Testis (tissue), 2 donors: ENCODE results near the gene NKAIN2.

Experiments
- POLR2A ChIP-seq: fragments of 450-650 bp; IDR thresholded peaks from one replicate; pipeline ENCODE4 v1.6.1; 2017; ENCODE audit warnings: antibody characterized with exemption, mild to moderate bottlenecking, moderate library complexity
- TF ChIP-seq, protein P1 (sequence below), 3 experiments: fragments of 450-650 bp in 2 of 3; fragments of 200-600 bp in 1 of 3; sonication (generic) in 1 of 3; IDR thresholded peaks; one replicate each; pipeline ENCODE4 v1.5.1; 2016 to 2019; ENCODE audit warnings: antibody characterized with exemption in 3 of 3, mild to moderate bottlenecking in 2 of 3, moderate library complexity in 1 of 3

DNA sequence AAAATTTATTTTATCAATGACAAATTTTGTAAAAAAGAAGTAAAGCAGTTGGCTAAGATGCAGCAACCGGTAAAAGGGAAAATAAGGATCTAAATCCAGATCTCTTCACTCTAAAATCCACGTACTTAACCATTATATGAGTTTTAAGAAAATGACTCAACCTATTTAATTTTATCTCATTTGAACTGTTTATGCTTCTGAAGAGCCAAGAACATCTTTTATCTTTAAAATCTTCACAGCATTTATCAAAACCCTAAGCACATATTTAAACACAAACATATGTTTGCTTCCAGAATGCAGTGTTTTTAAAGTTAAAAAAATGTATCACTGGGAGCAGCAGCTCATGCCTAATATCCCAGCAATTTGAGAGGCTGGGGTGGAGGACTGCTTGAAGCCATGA lies 339.2 kb downstream of the NKAIN2 start:
- TF ChIP-seq, protein P1, sequence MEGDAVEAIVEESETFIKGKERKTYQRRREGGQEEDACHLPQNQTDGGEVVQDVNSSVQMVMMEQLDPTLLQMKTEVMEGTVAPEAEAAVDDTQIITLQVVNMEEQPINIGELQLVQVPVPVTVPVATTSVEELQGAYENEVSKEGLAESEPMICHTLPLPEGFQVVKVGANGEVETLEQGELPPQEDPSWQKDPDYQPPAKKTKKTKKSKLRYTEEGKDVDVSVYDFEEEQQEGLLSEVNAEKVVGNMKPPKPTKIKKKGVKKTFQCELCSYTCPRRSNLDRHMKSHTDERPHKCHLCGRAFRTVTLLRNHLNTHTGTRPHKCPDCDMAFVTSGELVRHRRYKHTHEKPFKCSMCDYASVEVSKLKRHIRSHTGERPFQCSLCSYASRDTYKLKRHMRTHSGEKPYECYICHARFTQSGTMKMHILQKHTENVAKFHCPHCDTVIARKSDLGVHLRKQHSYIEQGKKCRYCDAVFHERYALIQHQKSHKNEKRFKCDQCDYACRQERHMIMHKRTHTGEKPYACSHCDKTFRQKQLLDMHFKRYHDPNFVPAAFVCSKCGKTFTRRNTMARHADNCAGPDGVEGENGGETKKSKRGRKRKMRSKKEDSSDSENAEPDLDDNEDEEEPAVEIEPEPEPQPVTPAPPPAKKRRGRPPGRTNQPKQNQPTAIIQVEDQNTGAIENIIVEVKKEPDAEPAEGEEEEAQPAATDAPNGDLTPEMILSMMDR (IDR thresholded peaks at IDR 0.05) = no peak
- no peak for TF ChIP-seq POLR2A
